ENCODE measurements around the gene SCAF4. TPM values are rescaled to one million over a fixed set of nuclear protein-coding genes. Genes with fewer than 3 reads are reported as not detected.

Gene SCAF4
- total and polyA plus RNA-seq, 12 donors, result 5.6 to 22.3 (median 20.3) TPM

DNA sequence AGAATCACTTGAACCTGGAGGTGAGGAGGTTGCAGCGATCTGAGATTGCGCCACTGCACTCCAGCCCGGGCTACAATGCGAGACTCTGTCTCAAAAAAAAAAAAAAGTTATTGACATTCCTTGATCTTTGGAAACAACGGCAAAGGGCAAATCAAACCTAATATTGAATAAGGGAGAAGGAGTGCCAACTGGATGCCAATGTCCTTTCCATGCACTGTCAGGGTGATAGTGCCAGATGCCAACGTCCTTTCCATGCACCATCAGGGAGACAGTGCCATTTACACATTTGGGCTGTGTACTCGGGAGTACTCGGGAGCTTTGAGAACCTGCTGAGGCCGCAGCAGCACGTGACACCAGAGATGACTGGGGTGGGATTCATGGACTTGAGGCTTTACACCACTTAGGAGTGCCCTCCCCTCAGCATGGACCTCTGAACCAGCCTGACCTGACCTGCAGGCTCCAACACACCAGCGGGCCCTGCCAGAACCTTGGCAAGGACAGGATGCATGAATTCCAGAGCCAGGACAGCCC is 106.9 kb downstream of the SCAF4 start:
- Histone ChIP-seq H3K4me1 (no peaks in the 10 kb centered on the region), H3K4me3 (no peak overlapping the region), H3K27me3 (no peaks in the 10 kb centered on the region), H3K9me3 (no peaks in the 10 kb centered on the region), H3K36me3 (no peaks in the 10 kb centered on the region), H3K27ac (no peak overlapping the region)
- DNase-seq, result no peak
- 91 to 92% methylated on average over 11 of the region's 11 CpGs for WGBS, 2 donors
- no peak for ATAC-seq
- TF ChIP-seq, protein P1, sequence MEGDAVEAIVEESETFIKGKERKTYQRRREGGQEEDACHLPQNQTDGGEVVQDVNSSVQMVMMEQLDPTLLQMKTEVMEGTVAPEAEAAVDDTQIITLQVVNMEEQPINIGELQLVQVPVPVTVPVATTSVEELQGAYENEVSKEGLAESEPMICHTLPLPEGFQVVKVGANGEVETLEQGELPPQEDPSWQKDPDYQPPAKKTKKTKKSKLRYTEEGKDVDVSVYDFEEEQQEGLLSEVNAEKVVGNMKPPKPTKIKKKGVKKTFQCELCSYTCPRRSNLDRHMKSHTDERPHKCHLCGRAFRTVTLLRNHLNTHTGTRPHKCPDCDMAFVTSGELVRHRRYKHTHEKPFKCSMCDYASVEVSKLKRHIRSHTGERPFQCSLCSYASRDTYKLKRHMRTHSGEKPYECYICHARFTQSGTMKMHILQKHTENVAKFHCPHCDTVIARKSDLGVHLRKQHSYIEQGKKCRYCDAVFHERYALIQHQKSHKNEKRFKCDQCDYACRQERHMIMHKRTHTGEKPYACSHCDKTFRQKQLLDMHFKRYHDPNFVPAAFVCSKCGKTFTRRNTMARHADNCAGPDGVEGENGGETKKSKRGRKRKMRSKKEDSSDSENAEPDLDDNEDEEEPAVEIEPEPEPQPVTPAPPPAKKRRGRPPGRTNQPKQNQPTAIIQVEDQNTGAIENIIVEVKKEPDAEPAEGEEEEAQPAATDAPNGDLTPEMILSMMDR (IDR thresholded peaks at IDR 0.05), result no peak
- intact Hi-C loops (cut with DNase I), result no loop called here

DNA sequence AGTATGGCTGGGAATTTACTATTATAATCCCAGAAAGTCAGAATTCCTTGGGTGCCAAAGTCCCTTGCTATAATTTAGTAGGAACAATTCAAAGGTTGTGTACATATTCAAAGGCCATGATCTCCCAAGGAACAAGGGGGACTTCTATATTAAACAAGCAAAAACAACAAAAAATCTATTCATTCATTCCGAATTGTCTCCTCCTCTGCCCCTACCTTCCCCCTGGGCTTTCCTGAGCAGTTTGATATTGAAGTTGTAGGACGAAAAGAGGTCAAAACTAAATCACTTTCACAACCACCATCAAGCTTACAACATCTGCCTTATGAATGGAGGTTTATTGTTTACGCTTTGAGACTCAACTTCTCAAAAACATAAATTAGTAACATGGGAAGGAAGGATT is 107.7 kb downstream of the SCAF4 start:
- H3K4me1 ChIP-seq, result no peaks in the 10 kb centered on the region
- no peaks in the 10 kb centered on the region for H3K27me3 ChIP-seq
- no peaks in the 10 kb centered on the region for H3K36me3 ChIP-seq
- DNase-seq (no peak), ATAC-seq (no peak)
- 81 to 88% methylated on average over 3 of the region's 3 CpGs for WGBS, 2 donors
- H3K4me3 ChIP-seq, result no peak overlapping the region
- intact Hi-C loops (cut with DNase I), result no loop called here
- TF ChIP-seq, protein P1 (IDR thresholded peaks at IDR 0.05), result no peak
- H3K9me3 ChIP-seq, result peaks cover 0 to 6% (median 0%) of the 10 kb centered on the region in 11 donors
- no peak overlapping the region for H3K27ac ChIP-seq

DNA sequence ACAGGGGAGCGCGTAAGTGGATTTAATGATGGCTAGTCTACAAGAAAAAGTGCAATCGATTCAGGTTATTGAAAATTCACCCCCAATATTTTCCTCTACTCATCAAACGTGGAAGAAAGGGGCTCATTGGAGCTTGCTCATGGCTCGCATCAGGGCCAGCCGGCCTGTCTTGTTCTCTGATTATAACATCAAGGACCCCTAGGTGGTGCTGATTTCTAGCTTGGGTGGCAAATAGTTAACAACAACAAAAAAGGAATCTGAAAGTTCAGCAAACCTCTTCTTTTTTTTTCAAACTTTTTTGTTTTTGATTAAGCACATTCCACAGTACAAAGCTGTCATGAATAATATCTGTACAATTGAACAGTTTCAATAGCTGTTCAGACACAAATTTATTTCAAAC is 108.3 kb downstream of the SCAF4 start:
- Histone ChIP-seq H3K27me3 (no peaks in the 10 kb centered on the region), H3K4me1 (no peaks in the 10 kb centered on the region), H3K9me3 (peaks cover 0 to 8% (median 0%) of the 10 kb centered on the region in 11 donors), H3K27ac (no peak overlapping the region), H3K36me3 (no peaks in the 10 kb centered on the region), H3K4me3 (no peak overlapping the region)
- ATAC-seq, result no peak
- WGBS, 2 donors, result 72 to 76% methylated on average over 6 of the region's 6 CpGs
- DNase-seq, result no peak
- intact Hi-C loops (cut with DNase I), result no loop called here
- TF ChIP-seq, protein P1 (IDR thresholded peaks at IDR 0.05), result no peak

DNA sequence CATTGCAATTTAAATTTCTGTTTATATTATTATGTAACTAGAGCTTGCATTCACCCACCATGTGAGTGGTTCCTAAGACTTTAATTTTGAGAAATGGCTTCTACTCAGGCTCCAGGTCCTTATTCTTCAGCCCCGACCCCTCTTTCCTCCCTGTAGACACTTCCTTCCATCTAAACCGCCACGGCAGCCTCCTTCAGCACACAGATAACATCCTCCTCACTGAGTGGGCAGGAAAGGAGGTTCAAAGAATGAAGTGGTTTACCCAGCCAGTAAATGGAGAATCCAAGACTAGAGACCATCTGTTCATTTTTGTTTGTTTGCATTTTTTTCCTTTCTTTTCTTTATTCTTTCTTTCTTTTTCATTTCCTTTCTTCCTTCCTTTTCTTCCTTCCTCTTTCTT is 109.5 kb downstream of the SCAF4 start:
- TF ChIP-seq, protein P1 (IDR thresholded peaks at IDR 0.05), result no peak
- no peaks in the 10 kb centered on the region for H3K4me1 ChIP-seq
- intact Hi-C loops (cut with DNase I), result no loop called here

More for the DNA sequence above, 109.5 kb downstream of the SCAF4 start:
- Histone ChIP-seq H3K36me3 (no peaks in the 10 kb centered on the region), H3K9me3 (peaks cover 0 to 8% (median 0%) of the 10 kb centered on the region in 11 donors), H3K4me3 (no peak overlapping the region), H3K27ac (no peak overlapping the region), H3K27me3 (no peaks in the 10 kb centered on the region)
- ATAC-seq, result no peak
- 38 to 40% methylated on average over 3 of the region's 3 CpGs for WGBS, 2 donors
- no peak for DNase-seq

Other genes with a start within 250 kb of the SCAF4 start
- gene SOD1, start 72.4 kb downstream of the SCAF4 start, total RNA-seq, result 100 to 1,000 TPM; 358 to 456 (median 427) TPM
- 100 to 1,000 TPM; 411 to 418 TPM for gene SOD1, start 72.4 kb downstream of the SCAF4 start, polyA plus RNA-seq
- gene HUNK, start 140.9 kb upstream of the SCAF4 start, total RNA-seq, result under 1 TPM in 9 of 10 donors, not detected in 1; 0.04 to 0.81 (median 0.10) TPM
- under 1 TPM in 1 of 2 donors, not detected in 1; 0.14 TPM for gene HUNK, start 140.9 kb upstream of the SCAF4 start, polyA plus RNA-seq

Data from heart right ventricle (tissue), 16 donors.